Upper lobe of left lung (tissue), 6 donors: ENCODE measurements around the gene COL11A2. TPM values are rescaled to one million over a fixed set of nuclear protein-coding genes. Genes with fewer than 3 reads are reported as not detected.
"Not testable (repeated sequence)": the region's sequence is repeated elsewhere in the genome, so short reads cannot be mapped to it uniquely, and the experiment has no call there.

Experiments
- ATAC-seq, 2 donors: fragments of 200-7000 bp; cut with Tn5 transposase; one replicate each; pipeline ENCODE4 v1.9.1; 2022; ENCODE audit warnings: mild to moderate bottlenecking in 2 of 2, moderate library complexity in 2 of 2; ENCODE audit not compliant: low FRiP score in 2 of 2
- DNase-seq, 2 donors: peaks; one replicate each; pipeline ENCODE4 v3.0.0-alpha.2; 2019 to 2020
- H3K27ac ChIP-seq, 4 donors: fragments of 200-600 bp; sonication (generic); one replicate each; pipeline ENCODE4 v1.5.1; 2016 to 2019
- H3K27me3 ChIP-seq, 4 donors: fragments of 200-600 bp; sonication (generic); one replicate each; pipeline ENCODE4 v1.5.1; 2017 to 2019
- H3K36me3 ChIP-seq, 4 donors: fragments of 200-600 bp; sonication (generic); one replicate each; pipeline ENCODE4 v1.5.1; 2016 to 2019
- H3K4me1 ChIP-seq, 4 donors: fragments of 200-600 bp; sonication (generic); one replicate each; pipeline ENCODE4 v1.5.1; 2018 to 2019
- H3K4me3 ChIP-seq, 4 donors: fragments of 200-600 bp; sonication (generic); one replicate each; pipeline ENCODE4 v1.5.1; 2017 to 2019; ENCODE audit warnings: mild to moderate bottlenecking in 2 of 4, moderate library complexity in 1 of 4
- H3K9me3 ChIP-seq, 4 donors: fragments of 200-600 bp; sonication (generic); one replicate each; pipeline ENCODE4 v1.5.1; 2018 to 2019
- EP300 ChIP-seq, 4 donors: sonication (generic); formaldehyde crosslinking; IDR thresholded peaks; one replicate each; pipeline ENCODE4 v1.5.1; 2017; ENCODE audit warnings: antibody characterized with exemption in 4 of 4, control low read depth in 2 of 4
- POLR2A ChIP-seq, 4 donors: fragments of 450-650 bp; IDR thresholded peaks; one replicate each; pipeline ENCODE4 v1.5.1; 2016 to 2017; ENCODE audit warnings: antibody characterized with exemption in 4 of 4, mild to moderate bottlenecking in 2 of 4
- POLR2AphosphoS5 ChIP-seq, 2 donors: sonication (generic); formaldehyde crosslinking; IDR thresholded peaks; one replicate each; pipeline ENCODE4 v1.5.1; 2017; ENCODE audit warnings: antibody characterized with exemption in 2 of 2
- WGBS, 2 donors: methylation state at CpG; one replicate each; pipeline ENCODE4 v1.1.5; 2017 to 2018; 5-methylcytosine and 5-hydroxymethylcytosine counted together
- total RNA-seq, 6 donors: library from RNA; depleted of rRNA in 4 of 6; stranded (reverse); fragments of >200 nt in 4 of 6; gene quantifications; one replicate each; pipeline versions ENCODE4 v1.1.0 to v1.2.1, GENCODE V29; 2016 to 2021
- TF ChIP-seq, protein P1 (sequence below), 6 experiments: fragments of 450-650 bp in 4 of 6; fragments of 200-600 bp in 2 of 6; sonication (generic) in 2 of 6; IDR thresholded peaks; one replicate each; pipeline ENCODE4 v1.5.1; 2016 to 2019; ENCODE audit warnings: antibody characterized with exemption in 6 of 6
- donor health status: DM: no; HTN: no; CAD: no; lungs with moderate emphysema.
- donor health status: DM: no; HTN: yes; CAD: no; lungs with severe emphysema.

COL11A2 gene
- total RNA-seq, 6 donors from 2014 or later, result 0.20 to 2.1 (median 0.74) TPM

DNA sequence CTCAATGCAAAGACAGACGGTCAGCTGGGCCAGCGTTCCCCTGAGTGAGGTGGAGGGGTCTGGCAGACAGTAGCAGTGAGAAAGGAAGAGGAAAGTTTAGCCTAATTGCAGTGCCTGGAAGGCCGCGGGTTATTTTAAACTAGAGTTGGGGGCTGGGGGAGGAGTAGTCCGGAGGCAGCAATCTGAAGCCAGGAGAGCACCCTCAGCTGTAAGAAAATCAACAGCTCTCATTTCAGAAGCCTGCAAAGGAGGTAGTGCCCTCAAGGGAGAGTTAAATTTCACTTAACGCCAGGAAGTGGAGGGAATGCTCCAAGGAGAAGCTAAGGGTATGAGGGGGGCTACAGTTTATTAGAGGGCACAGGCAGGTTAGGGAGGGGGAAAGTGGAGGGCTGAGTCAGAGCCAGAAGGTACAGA lies 43.0 kb upstream of the COL11A2 start:
- TF ChIP-seq, protein P1, sequence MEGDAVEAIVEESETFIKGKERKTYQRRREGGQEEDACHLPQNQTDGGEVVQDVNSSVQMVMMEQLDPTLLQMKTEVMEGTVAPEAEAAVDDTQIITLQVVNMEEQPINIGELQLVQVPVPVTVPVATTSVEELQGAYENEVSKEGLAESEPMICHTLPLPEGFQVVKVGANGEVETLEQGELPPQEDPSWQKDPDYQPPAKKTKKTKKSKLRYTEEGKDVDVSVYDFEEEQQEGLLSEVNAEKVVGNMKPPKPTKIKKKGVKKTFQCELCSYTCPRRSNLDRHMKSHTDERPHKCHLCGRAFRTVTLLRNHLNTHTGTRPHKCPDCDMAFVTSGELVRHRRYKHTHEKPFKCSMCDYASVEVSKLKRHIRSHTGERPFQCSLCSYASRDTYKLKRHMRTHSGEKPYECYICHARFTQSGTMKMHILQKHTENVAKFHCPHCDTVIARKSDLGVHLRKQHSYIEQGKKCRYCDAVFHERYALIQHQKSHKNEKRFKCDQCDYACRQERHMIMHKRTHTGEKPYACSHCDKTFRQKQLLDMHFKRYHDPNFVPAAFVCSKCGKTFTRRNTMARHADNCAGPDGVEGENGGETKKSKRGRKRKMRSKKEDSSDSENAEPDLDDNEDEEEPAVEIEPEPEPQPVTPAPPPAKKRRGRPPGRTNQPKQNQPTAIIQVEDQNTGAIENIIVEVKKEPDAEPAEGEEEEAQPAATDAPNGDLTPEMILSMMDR (IDR thresholded peaks at IDR 0.05), result no peak
- TF ChIP-seq POLR2A (IDR thresholded peaks at IDR 0.05) (no peak), POLR2AphosphoS5 (IDR thresholded peaks at IDR 0.05) (no peak), EP300 (IDR thresholded peaks at IDR 0.05) (no peak)
- no peak for DNase-seq
- no peak for ATAC-seq
- 25 to 37% methylated on average over 6 of the region's 6 CpGs for WGBS, 2 donors
- H3K9me3 ChIP-seq, result no peaks in the 10 kb centered on the region
- H3K4me3 ChIP-seq, result no peak overlapping the region
- no peaks in the 10 kb centered on the region for H3K36me3 ChIP-seq
- no peaks in the 10 kb centered on the region for H3K4me1 ChIP-seq
- no peaks in the 10 kb centered on the region for H3K27me3 ChIP-seq
- no peak overlapping the region for H3K27ac ChIP-seq

DNA sequence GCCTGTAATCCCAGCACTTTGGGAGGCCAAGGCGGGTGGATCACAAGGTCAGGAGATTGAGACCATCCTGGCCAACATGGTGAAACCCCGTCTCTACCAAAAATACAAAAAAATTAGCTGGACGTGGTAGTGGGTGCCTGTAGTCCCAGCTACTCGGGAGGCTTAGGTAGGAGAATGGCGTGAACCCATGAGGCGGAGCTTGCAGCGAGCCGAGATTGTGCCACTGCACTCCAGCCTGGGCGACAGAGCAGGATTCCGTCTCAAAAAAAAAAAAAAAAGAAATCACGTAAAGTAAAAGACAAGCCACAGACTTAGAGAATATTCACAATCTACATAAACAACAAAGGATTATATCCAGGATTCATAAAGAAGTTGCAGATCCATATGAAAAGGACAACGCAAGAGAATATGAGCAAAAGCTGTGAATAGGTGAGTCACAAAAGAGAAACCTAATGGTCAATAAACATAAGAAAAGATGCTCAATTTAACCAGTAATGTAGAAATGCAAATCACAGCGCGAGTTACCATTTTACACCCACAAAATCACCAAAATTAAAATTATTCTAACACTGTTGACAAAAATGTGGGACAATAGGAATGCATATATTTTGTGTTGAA lies 34.3 kb upstream of the COL11A2 start:
- not testable (repeated sequence) for ATAC-seq, H3K4me3 ChIP-seq, H3K36me3 ChIP-seq, H3K27me3 ChIP-seq, H3K9me3 ChIP-seq, H3K4me1 ChIP-seq, H3K27ac ChIP-seq, DNase-seq
- 45 to 50% methylated on average over 14 of the region's 14 CpGs for WGBS, 2 donors

DNA sequence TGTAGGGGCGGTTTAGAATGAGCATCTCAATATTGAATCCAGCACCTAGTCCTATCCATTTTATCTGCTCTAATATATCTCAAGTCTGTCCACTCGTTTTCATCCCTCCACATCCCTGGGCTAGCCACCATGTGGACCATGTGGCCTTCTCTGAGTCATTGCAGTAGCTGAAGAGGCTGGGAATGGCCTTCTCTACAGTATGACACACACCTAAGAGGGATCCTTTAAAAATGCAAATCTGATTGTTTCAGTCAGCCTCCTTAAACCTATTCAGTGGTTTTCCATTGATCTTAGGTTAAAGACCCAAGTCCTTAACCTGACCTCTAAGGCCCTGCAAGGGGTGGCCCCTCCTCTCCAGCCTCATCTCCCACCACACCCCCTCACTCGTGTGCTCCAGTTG lies 25.4 kb upstream of the COL11A2 start:
- no peak overlapping the region for H3K4me3 ChIP-seq
- no peak for DNase-seq
- 59 to 81% methylated on average over 3 of the region's 3 CpGs for WGBS, 2 donors

DNA sequence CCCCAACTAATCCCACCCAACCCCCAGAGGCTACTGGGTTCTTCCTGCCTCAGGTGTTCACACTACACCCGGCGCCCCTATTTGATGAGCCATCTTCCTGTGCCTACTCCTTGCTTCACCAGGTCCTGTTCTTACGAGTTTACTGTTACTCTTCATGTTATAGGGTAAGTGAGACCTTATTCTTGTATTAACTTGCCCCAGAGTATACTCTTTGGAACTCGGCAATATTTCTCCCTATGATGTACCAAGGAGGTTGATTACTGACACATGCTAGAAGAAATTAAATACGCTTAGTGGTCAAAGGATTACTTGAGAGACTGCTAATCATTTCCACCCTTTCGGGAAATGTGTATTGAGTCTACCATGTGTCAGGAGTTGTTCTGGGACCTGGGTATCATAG lies 25.0 kb upstream of the COL11A2 start:
- Histone ChIP-seq H3K4me1 (peaks cover 15 to 18% (median 17%) of the 10 kb centered on the region in 4 donors), H3K27me3 (no peaks in the 10 kb centered on the region), H3K27ac (no peak overlapping the region), H3K4me3 (no peak overlapping the region), H3K36me3 (no peaks in the 10 kb centered on the region), H3K9me3 (no peaks in the 10 kb centered on the region)
- no peak for ATAC-seq
- TF ChIP-seq POLR2A (IDR thresholded peaks at IDR 0.05) (no peak), EP300 (IDR thresholded peaks at IDR 0.05) (no peak), POLR2AphosphoS5 (IDR thresholded peaks at IDR 0.05) (no peak)
- TF ChIP-seq, protein P1 (IDR thresholded peaks at IDR 0.05), result no peak
- DNase-seq, result no peak
- WGBS, 2 donors, result 80 to 81% methylated on average over 6 of the region's 6 CpGs

More for the DNA sequence above, 25.4 kb upstream of the COL11A2 start:
- no peaks in the 10 kb centered on the region for H3K27me3 ChIP-seq
- no peak overlapping the region for H3K27ac ChIP-seq
- no peaks in the 10 kb centered on the region for H3K36me3 ChIP-seq
- peaks cover 13 to 16% (median 15%) of the 10 kb centered on the region in 4 donors for H3K4me1 ChIP-seq
- no peaks in the 10 kb centered on the region for H3K9me3 ChIP-seq
- no peak for ATAC-seq
- TF ChIP-seq EP300 (IDR thresholded peaks at IDR 0.05), result no peak
- TF ChIP-seq, protein P1 (IDR thresholded peaks at IDR 0.05), result no peak

DNA sequence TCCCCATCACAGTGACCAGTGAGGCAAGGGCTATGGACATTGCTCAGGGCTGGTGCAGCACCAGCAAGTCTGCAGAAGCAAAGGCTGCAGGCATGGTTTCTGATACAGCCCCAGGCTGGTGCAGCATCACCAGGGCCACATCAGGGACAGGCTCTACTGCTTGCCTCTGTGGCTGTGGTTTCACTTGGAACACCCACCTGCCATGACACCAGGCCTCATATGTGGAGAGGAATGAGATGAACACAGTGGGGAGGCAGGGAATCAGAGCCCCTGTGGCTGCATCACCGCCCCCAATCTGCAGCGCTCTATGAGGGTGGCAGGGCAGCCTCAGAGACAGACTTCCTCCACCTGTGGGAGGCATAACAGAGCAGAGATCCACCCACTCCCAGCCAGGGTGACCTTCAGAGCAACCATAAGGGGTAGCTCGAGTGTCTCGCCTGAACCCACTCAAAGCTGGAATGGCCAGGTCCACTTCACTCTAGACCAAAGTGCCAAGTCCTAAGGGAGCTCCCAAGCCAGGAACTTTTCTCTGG lies 23.9 kb upstream of the COL11A2 start:
- no peak for TF ChIP-seq EP300 (IDR thresholded peaks at IDR 0.05)
- no peak for TF ChIP-seq POLR2AphosphoS5 (IDR thresholded peaks at IDR 0.05)
- TF ChIP-seq, protein P1 (IDR thresholded peaks at IDR 0.05), result no peak
- no peak for TF ChIP-seq POLR2A (IDR thresholded peaks at IDR 0.05)
- WGBS, 2 donors, result 66 to 69% methylated on average over 2 to 4 of the region's 4 CpGs
- no peak for DNase-seq
- ATAC-seq, result no peak
- no peaks in the 10 kb centered on the region for H3K27me3 ChIP-seq
- H3K4me3 ChIP-seq, result no peak overlapping the region
- no peak overlapping the region for H3K27ac ChIP-seq
- H3K36me3 ChIP-seq, result peaks cover 0 to 6% (median 2%) of the 10 kb centered on the region in 4 donors
- H3K9me3 ChIP-seq, result no peaks in the 10 kb centered on the region
- H3K4me1 ChIP-seq, result peaks cover 15 to 18% (median 17%) of the 10 kb centered on the region in 4 donors
